GM23338 (cell line): Measurements from ENCODE around the gene SLC38A10. TPM values are rescaled to one million over a fixed set of nuclear protein-coding genes. Genes with fewer than 3 reads are reported as not detected.

Experiments used
- ATAC-seq: fragments of 200-7000 bp; cut with Tn5 transposase; 3 replicates; pipeline ENCODE4 v1.9.1; 2020
- DNase-seq: peaks from one replicate; pipeline ENCODE4 v3.0.0-alpha.2; 2015; ENCODE audit warnings: low spot score
- H2AFZ ChIP-seq: fragments of 200-600 bp; sonication (generic); 2 replicates; pipeline ENCODE4 v1.8.0; 2016; ENCODE audit warnings: antibody characterized with exemption, mild to moderate bottlenecking, moderate library complexity
- H3F3A ChIP-seq: fragments of 200-600 bp; sonication (generic); replicated peaks from 2 replicates; pipeline ENCODE4 v1.8.0; 2017; ENCODE audit warnings: antibody characterized with exemption, mixed run types, low read depth
- H3K27ac ChIP-seq: fragments of 200-600 bp; sonication (generic); 2 replicates; pipeline ENCODE4 v1.6.1; 2016; ENCODE audit warnings: low read depth
- H3K27me3 ChIP-seq: fragments of 200-600 bp; sonication (generic); 2 replicates; pipeline ENCODE4 v1.8.0; 2016; ENCODE audit warnings: mild to moderate bottlenecking, mixed run types, moderate library complexity; ENCODE audit not compliant: insufficient read depth
- H3K36me3 ChIP-seq: fragments of 200-600 bp; sonication (generic); 2 replicates; pipeline ENCODE4 v1.8.0; 2016; ENCODE audit warnings: mild to moderate bottlenecking; ENCODE audit not compliant: insufficient read depth
- H3K4me1 ChIP-seq: fragments of 200-600 bp; sonication (generic); 2 replicates; pipeline ENCODE4 v1.8.0; 2016; ENCODE audit warnings: mild to moderate bottlenecking, moderate library complexity; ENCODE audit not compliant: insufficient read depth
- H3K4me2 ChIP-seq: fragments of 200-600 bp; sonication (generic); 2 replicates; pipeline ENCODE4 v1.7.1; 2017; ENCODE audit warnings: mixed run types
- H3K4me3 ChIP-seq: fragments of 200-600 bp; sonication (generic); 2 replicates; pipeline ENCODE4 v1.6.1; 2016; ENCODE audit warnings: mixed run types
- H3K79me2 ChIP-seq: fragments of 200-600 bp; sonication (generic); replicated peaks from 2 replicates; pipeline ENCODE4 v1.8.0; 2017; ENCODE audit warnings: mild to moderate bottlenecking; ENCODE audit not compliant: insufficient read depth
- H3K9me2 ChIP-seq: fragments of 200-600 bp; sonication (generic); 2 replicates; pipeline ENCODE4 v1.8.0; 2017; ENCODE audit not compliant: insufficient read depth
- H4K20me1 ChIP-seq: fragments of 200-600 bp; sonication (generic); replicated peaks from 2 replicates; pipeline ENCODE4 v1.8.0; 2017; ENCODE audit warnings: mild to moderate bottlenecking; ENCODE audit not compliant: insufficient read depth
- H3K27ac Mint-ChIP-seq: 2 replicates; pipeline ENCODE4 v1.8.0; 2020; ENCODE audit warnings: inconsistent platforms, mild to moderate bottlenecking, moderate library complexity, mixed read lengths
- H3K27me3 Mint-ChIP-seq: 3 replicates; pipeline ENCODE4 v1.8.0; 2022; ENCODE audit warnings: low read depth, mild to moderate bottlenecking, moderate library complexity, mixed read lengths, inconsistent platforms; ENCODE audit not compliant: insufficient read depth, poor library complexity
- H3K36me3 Mint-ChIP-seq: 3 replicates; pipeline ENCODE4 v1.8.0; 2021; ENCODE audit warnings: low read depth, mild to moderate bottlenecking, inconsistent platforms, moderate library complexity, mixed read lengths
- H3K4me1 Mint-ChIP-seq: 3 replicates; pipeline ENCODE4 v1.8.0; 2020; ENCODE audit warnings: mild to moderate bottlenecking, inconsistent platforms, mixed read lengths
- H3K4me3 Mint-ChIP-seq: 3 replicates; pipeline ENCODE4 v1.8.0; 2021; ENCODE audit warnings: moderate library complexity, mild to moderate bottlenecking, inconsistent platforms, mixed read lengths
- H3K9me3 Mint-ChIP-seq: 3 replicates; pipeline ENCODE4 v1.8.0; 2020; ENCODE audit warnings: moderate library complexity, mild to moderate bottlenecking, inconsistent platforms, mixed read lengths
- CREB1 ChIP-seq: fragments of 250-450 bp; sonication (Bioruptor Pico); IDR thresholded peaks from 2 replicates; pipeline ENCODE4 v1.5.0; 2020; ENCODE audit warnings: low read depth, mild to moderate bottlenecking, moderate library complexity
- CTCF ChIP-seq, 2 experiments: fragments of 200-600 bp in 1 of 2; sonication (generic) in 1 of 2; conservative IDR thresholded peaks; 2 replicates each; pipeline versions ENCODE4 v1.5.1 to v1.6.1; 2016 to 2017; ENCODE audit warnings: antibody characterized with exemption in 2 of 2, low read depth in 2 of 2, mild to moderate bottlenecking in 2 of 2, moderate library complexity in 1 of 2
- ETS1 ChIP-seq: IDR thresholded peaks from 2 replicates; pipeline ENCODE4 v1.6.1; 2016; ENCODE audit warnings: antibody characterized with exemption
- EZH2 ChIP-seq: fragments of 200-600 bp; sonication (generic); IDR thresholded peaks from one replicate; pipeline ENCODE4 v1.8.0; 2017; ENCODE audit warnings: antibody characterized with exemption, mild to moderate bottlenecking, low read depth; ENCODE audit not compliant: unreplicated experiment
- EZH2phosphoT487 ChIP-seq: fragments of 200-600 bp; sonication (generic); IDR thresholded peaks from one replicate; pipeline ENCODE4 v1.8.1; 2018; ENCODE audit warnings: antibody characterized with exemption; ENCODE audit not compliant: unreplicated experiment
- JUNB ChIP-seq: IDR thresholded peaks from one replicate; pipeline ENCODE4 v1.6.1; 2016; ENCODE audit warnings: antibody characterized with exemption; ENCODE audit not compliant: unreplicated experiment
- NANOG ChIP-seq: IDR thresholded peaks from 2 replicates; pipeline ENCODE4 v1.6.1; 2016; ENCODE audit warnings: antibody characterized with exemption, borderline replicate concordance
- POLR2AphosphoS5 ChIP-seq: IDR thresholded peaks from 2 replicates; pipeline ENCODE4 v1.6.1; 2016; ENCODE audit warnings: antibody characterized with exemption, low read depth
- REST ChIP-seq: IDR thresholded peaks from one replicate; pipeline ENCODE4 v1.6.1; 2018; ENCODE audit warnings: antibody characterized with exemption; ENCODE audit not compliant: unreplicated experiment
- STAT1 ChIP-seq: IDR thresholded peaks from one replicate; pipeline ENCODE4 v1.6.1; 2016; ENCODE audit warnings: antibody characterized with exemption; ENCODE audit not compliant: unreplicated experiment
- ZNF114 ChIP-seq: fragments of 250-450 bp; sonication (Bioruptor Pico); IDR thresholded peaks from 2 replicates; pipeline ENCODE4 v1.5.0; 2020; ENCODE audit warnings: mild to moderate bottlenecking, moderate library complexity
- ZNF331 ChIP-seq: fragments of 250-450 bp; sonication (Bioruptor Pico); IDR thresholded peaks from 2 replicates; pipeline ENCODE4 v1.5.0; 2020; ENCODE audit warnings: low read depth, mild to moderate bottlenecking, moderate library complexity
- ZNF462 ChIP-seq: fragments of 250-450 bp; sonication (Bioruptor Pico); IDR thresholded peaks from 2 replicates; pipeline ENCODE4 v1.5.0; 2020; ENCODE audit warnings: mild to moderate bottlenecking, moderate library complexity
- polyA plus RNA-seq: library from polyadenylated mRNA; unstranded; fragments of >200 nt; fragmentation: Nextera tagmentation; extraction: Ambion mirVana; gene quantifications from 2 replicates; pipeline ENCODE4 v1.2.1, GENCODE V29; 2016
- total RNA-seq: library from RNA; depleted of rRNA; stranded (reverse); fragments of >200 nt; shearing (Covaris generic); gene quantifications from 2 replicates; pipeline ENCODE4 v1.2.3, GENCODE V29; 2014

The SLC38A10 gene
- total and polyA plus RNA-seq, 2 experiments from 2014 or later, result 17.1 to 55.8 TPM

- H2AFZ ChIP-seq, result no peak overlapping the region
- Mint-ChIP-seq H3K9me3 (no peaks in the 10 kb centered on the region), H3K27me3 (peaks cover 10% of the 10 kb centered on the region), H3K27ac (no peak overlapping the region), H3K4me3 (no peak overlapping the region), H3K36me3 (peaks cover 12% of the 10 kb centered on the region), H3K4me1 (peaks cover 7% of the 10 kb centered on the region)
- no peak overlapping the region for H3K4me3 ChIP-seq
- H3K9me2 ChIP-seq, result no peaks in the 10 kb centered on the region
- H3K4me1 ChIP-seq, result no peaks in the 10 kb centered on the region
- TF ChIP-seq NANOG, result no peak
- no peak for TF ChIP-seq REST
- no peak for TF ChIP-seq STAT1
- TF ChIP-seq JUNB, result no peak
- TF ChIP-seq EZH2, result no peak
- no peak for TF ChIP-seq POLR2AphosphoS5
- TF ChIP-seq CTCF (conservative IDR thresholded peaks at IDR 0.05; ENCODE audit: low read depth in 2 of 2), result no peak
- no peak for TF ChIP-seq ETS1
- no peak for TF ChIP-seq ZNF462 (CRISPR knock-in tag)
- no peak for TF ChIP-seq EZH2phosphoT487
- TF ChIP-seq ZNF114 (CRISPR knock-in tag), result no peak
- no peak for TF ChIP-seq ZNF331 (CRISPR knock-in tag)
- TF ChIP-seq CREB1 (CRISPR knock-in tag), result no peak
- DNase-seq, result no peak
- no peaks in the 10 kb centered on the region for H3F3A ChIP-seq
- no peak for ATAC-seq
- H3K27me3 ChIP-seq, result no peaks in the 10 kb centered on the region
- no peaks in the 10 kb centered on the region; the same call in 1 of the 2 replicates for H3K36me3 ChIP-seq
- peaks cover 38% of the 10 kb centered on the region for H3K79me2 ChIP-seq
- H3K4me2 ChIP-seq, result no peak overlapping the region
- H3K27ac ChIP-seq, result no peak overlapping the region
- H4K20me1 ChIP-seq, result peaks cover 18% of the 10 kb centered on the region
Measured at GRCh38 chr17:81287741-81288430, 7.2 kb downstream of the SLC38A10 start.
